ENCODE data around the gene CSNK2B. TPM values are rescaled to one million over a fixed set of nuclear protein-coding genes. Genes with fewer than 3 reads are reported as not detected.

Gene CSNK2B
- total and polyA plus RNA-seq, 9 of the 15 experiments (the other 6 are each of a cell fraction or from before 2014, with no cell fraction given): 120 to 1,126 (median 529) TPM

DNA sequence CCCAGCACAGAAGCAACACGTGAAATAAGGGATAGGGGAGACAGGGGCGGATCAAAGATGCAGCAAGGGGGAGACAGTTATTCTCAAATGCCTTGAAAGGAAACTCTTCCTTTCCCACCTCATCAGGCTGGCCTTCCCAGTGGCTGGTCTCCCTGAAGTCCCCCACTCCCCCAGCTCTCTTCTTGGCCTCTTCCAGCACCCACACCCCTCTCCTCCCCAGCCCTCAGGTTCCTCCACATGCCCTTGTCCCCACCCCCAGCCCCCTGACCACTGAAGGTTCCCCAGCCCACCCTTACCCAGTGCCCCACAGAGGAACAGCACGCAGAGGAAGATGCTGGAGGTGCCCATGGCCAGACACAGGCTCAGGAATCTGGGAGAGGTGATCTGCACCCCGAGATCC lies 47.6 kb downstream of the CSNK2B start:
- intact Hi-C loops (cut with micrococcal nuclease): no loop called here
- WGBS (ENCODE audit: insufficient coverage, low coverage, missing lambda C conversion rate): 42% methylated on average over 4 of the region's 4 CpGs

GRCh38 chr6:31713991-31714684 lies 48.3 kb downstream of the CSNK2B start:
- CTCF ChIA-PET (ENCODE audit: low intra/inter-chr PET ratio): no interaction called here
- TF ChIP-seq AFF1 (IDR thresholded peaks at IDR 0.05; ENCODE audit: low read depth in 1 of 2, partially characterized antibody in 2 of 2): peak in 1 of 2 experiments; percentile 25
- TF ChIP-seq ZNF324 (CRISPR knock-in tag; IDR thresholded peaks at IDR 0.05): no peak
- no peak for TF ChIP-seq ZNF124 (CRISPR knock-in tag; IDR thresholded peaks at IDR 0.05)
- TF ChIP-seq SMARCE1 (IDR thresholded peaks at IDR 0.05): 0 out of 2 replicates have a peak, but pooled peaks have one; percentile 34
- no peak for TF ChIP-seq ZNF274 (IDR thresholded peaks at IDR 0.05; ENCODE audit: borderline replicate concordance, low read depth, low read length)
- TF ChIP-seq EGR1 (conservative IDR thresholded peaks at IDR 0.05): peak; percentile 43
- TF ChIP-seq, protein P1, sequence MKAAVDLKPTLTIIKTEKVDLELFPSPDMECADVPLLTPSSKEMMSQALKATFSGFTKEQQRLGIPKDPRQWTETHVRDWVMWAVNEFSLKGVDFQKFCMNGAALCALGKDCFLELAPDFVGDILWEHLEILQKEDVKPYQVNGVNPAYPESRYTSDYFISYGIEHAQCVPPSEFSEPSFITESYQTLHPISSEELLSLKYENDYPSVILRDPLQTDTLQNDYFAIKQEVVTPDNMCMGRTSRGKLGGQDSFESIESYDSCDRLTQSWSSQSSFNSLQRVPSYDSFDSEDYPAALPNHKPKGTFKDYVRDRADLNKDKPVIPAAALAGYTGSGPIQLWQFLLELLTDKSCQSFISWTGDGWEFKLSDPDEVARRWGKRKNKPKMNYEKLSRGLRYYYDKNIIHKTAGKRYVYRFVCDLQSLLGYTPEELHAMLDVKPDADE (conservative IDR thresholded peaks at IDR 0.05; ENCODE audit: control insufficient read depth, low read depth, low read length): 0 out of 2 replicates have a peak, but pooled peaks have one; percentile 46

More for the DNA sequence above, 47.6 kb downstream of the CSNK2B start:
- no peaks in the 10 kb centered on the region for H3K79me2 ChIP-seq (ENCODE audit: control insufficient read depth, insufficient read depth, low read length)
- no peaks in the 10 kb centered on the region for H4K20me1 ChIP-seq (replicated peaks; ENCODE audit: control insufficient read depth, insufficient read depth, low read length)
- peak overlapping the region in 1 of 2 experiments; percentile 81; a peak in 1 of 4 replicates for H3K9ac ChIP-seq (ENCODE audit: insufficient read depth in 1 of 2, low read depth in 2 of 2, low read length in 2 of 2)
- no peak overlapping the region for H3K4me3 ChIP-seq
- H3K4me2 ChIP-seq (ENCODE audit: insufficient read depth, low read length): no peak overlapping the region
- TF ChIP-seq EP400 (IDR thresholded peaks at IDR 0.05): no peak
- no peak for TF ChIP-seq MCM7 (IDR thresholded peaks at IDR 0.05)
- peak; percentile 33 for TF ChIP-seq RBBP5 (IDR thresholded peaks at IDR 0.05; ENCODE audit: borderline replicate concordance, insufficient read depth, low read length, poor library complexity, severe bottlenecking)
- no peak for TF ChIP-seq FUS (optimal IDR thresholded peaks at IDR 0.05; ENCODE audit: low read depth, low read length)
- no peak for TF ChIP-seq NCOA2 (IDR thresholded peaks at IDR 0.05; ENCODE audit: partially characterized antibody in 2 of 2)
- H3K9me3 ChIP-seq (replicated peaks; ENCODE audit: control insufficient read depth, insufficient read depth, low read depth, low read length): no peaks in the 10 kb centered on the region
- no peaks in the 10 kb centered on the region for H3K27me3 ChIP-seq (ENCODE audit: control insufficient read depth in 2 of 2, insufficient read depth in 2 of 2, low read length in 2 of 2)
- DNase-seq (ENCODE audit: extremely low read depth in 1 of 4, low spot score in 3 of 4) (no peak), FAIRE-seq (no peak), ATAC-seq (no peak)
- H3K9me1 ChIP-seq (ENCODE audit: control insufficient read depth, insufficient read depth, low read length): no peaks in the 10 kb centered on the region
- H2AFZ ChIP-seq (ENCODE audit: low read depth, low read length): peak overlapping the region; percentile 49
- no TSS peak for BruUV-seq (replicated peaks)
- in situ Hi-C loops (cut with MboI): no loop called here
- ChIA-PET CTCF (ENCODE audit: low intra/inter-chr PET ratio) (no interaction called here), POLR2A (interaction anchor here (0.5 to 12.4 kb wide), 5 partner anchors 10 to 47 kb away, joined by 3 to 223 read pairs (median 6); partner anchors contain the start of genes ABHD16A, DDAH2, LY6G6C and MPIG6B)
- peaks cover 31 to 46% of the 10 kb centered on the region in 2 experiments for H3K4me1 ChIP-seq (replicated peaks in 1 of 2; ENCODE audit: control insufficient read depth in 2 of 2, insufficient read depth in 2 of 2, low read length in 2 of 2)
- H3K36me3 ChIP-seq (ENCODE audit: control insufficient read depth, insufficient read depth, low read length): no peaks in the 10 kb centered on the region
- H3K27ac ChIP-seq (ENCODE audit: extremely low read depth, low read depth, low read length): no peak overlapping the region

More at GRCh38 chr6:31713991-31714684, 48.3 kb downstream of the CSNK2B start:
- no peak for DNase-seq (ENCODE audit: extremely low read depth in 1 of 4, low spot score in 3 of 4)
- intact Hi-C loops (cut with micrococcal nuclease): no loop called here
- Histone ChIP-seq H3K4me2 (ENCODE audit: insufficient read depth, low read length) (no peak overlapping the region), H2AFZ (ENCODE audit: low read depth, low read length) (peak overlapping the region; percentile 49), H3K4me1 (replicated peaks in 1 of 2; ENCODE audit: control insufficient read depth in 2 of 2, insufficient read depth in 2 of 2, low read length in 2 of 2) (peaks cover 31 to 46% of the 10 kb centered on the region in 2 experiments), H3K27ac (ENCODE audit: extremely low read depth, low read depth, low read length) (no peak overlapping the region), H3K4me3 (no peak overlapping the region), H3K9me3 (replicated peaks; ENCODE audit: control insufficient read depth, insufficient read depth, low read depth, low read length) (no peaks in the 10 kb centered on the region), H3K27me3 (ENCODE audit: control insufficient read depth in 2 of 2, insufficient read depth in 2 of 2, low read length in 2 of 2) (no peaks in the 10 kb centered on the region), H4K20me1 (replicated peaks; ENCODE audit: control insufficient read depth, insufficient read depth, low read length) (no peaks in the 10 kb centered on the region), H3K36me3 (ENCODE audit: control insufficient read depth, insufficient read depth, low read length) (no peaks in the 10 kb centered on the region), H3K79me2 (ENCODE audit: control insufficient read depth, insufficient read depth, low read length) (no peaks in the 10 kb centered on the region), H3K9ac (ENCODE audit: insufficient read depth in 1 of 2, low read depth in 2 of 2, low read length in 2 of 2) (peak overlapping the region in 1 of 2 experiments; percentile 81; a peak in 2 of 4 replicates), H3K9me1 (ENCODE audit: control insufficient read depth, insufficient read depth, low read length) (no peaks in the 10 kb centered on the region)
- WGBS (ENCODE audit: insufficient coverage, low coverage, missing lambda C conversion rate): 32% methylated on average over 5 of the region's 5 CpGs
- in situ Hi-C loops (cut with MboI): no loop called here
- no peak for FAIRE-seq
- peak; percentile 8; the same call in 2 of the 3 replicates for ATAC-seq
- POLR2A ChIA-PET: interaction anchor here (0.6 to 12.4 kb wide), 13 partner anchors 11 to 1132 kb away, joined by 3 to 223 read pairs (median 5); partner anchors contain the start of genes ABHD16A, BAG6, DDAH2 and HSPA1B
- BruUV-seq (replicated peaks): no TSS peak
